ENCODE data around the gene DGKG. TPM values are rescaled to one million over a fixed set of nuclear protein-coding genes. Genes with fewer than 3 reads are reported as not detected.

DGKG gene
- total and polyA plus RNA-seq, 2 of the 8 experiments (the other 6 are each of a cell fraction or from before 2014, with no cell fraction given): 0.30 to 0.48 TPM

- TF ChIP-seq CHD7 (IDR thresholded peaks at IDR 0.05; ENCODE audit: insufficient replicate concordance, low read length) (no peak), KDM1A (IDR thresholded peaks at IDR 0.05; ENCODE audit: borderline replicate concordance, low read length) (no peak), TAF7 (optimal IDR thresholded peaks at IDR 0.05; ENCODE audit: borderline replicate concordance, low read depth, low read length) (no peak)
Measured at GRCh38 chr3:186380622-186381380, 18.8 kb upstream of the DGKG start (continued).
